CD4-positive, alpha-beta T cell treated with Interleukin-15 for 1 hour (primary cell): Measurements from ENCODE around the gene EPHB6.

Source experiments
- DNase-seq: peaks from one replicate; pipeline ENCODE4 v3.0.0-alpha.2; 2020

EPHB6 gene, protein sequence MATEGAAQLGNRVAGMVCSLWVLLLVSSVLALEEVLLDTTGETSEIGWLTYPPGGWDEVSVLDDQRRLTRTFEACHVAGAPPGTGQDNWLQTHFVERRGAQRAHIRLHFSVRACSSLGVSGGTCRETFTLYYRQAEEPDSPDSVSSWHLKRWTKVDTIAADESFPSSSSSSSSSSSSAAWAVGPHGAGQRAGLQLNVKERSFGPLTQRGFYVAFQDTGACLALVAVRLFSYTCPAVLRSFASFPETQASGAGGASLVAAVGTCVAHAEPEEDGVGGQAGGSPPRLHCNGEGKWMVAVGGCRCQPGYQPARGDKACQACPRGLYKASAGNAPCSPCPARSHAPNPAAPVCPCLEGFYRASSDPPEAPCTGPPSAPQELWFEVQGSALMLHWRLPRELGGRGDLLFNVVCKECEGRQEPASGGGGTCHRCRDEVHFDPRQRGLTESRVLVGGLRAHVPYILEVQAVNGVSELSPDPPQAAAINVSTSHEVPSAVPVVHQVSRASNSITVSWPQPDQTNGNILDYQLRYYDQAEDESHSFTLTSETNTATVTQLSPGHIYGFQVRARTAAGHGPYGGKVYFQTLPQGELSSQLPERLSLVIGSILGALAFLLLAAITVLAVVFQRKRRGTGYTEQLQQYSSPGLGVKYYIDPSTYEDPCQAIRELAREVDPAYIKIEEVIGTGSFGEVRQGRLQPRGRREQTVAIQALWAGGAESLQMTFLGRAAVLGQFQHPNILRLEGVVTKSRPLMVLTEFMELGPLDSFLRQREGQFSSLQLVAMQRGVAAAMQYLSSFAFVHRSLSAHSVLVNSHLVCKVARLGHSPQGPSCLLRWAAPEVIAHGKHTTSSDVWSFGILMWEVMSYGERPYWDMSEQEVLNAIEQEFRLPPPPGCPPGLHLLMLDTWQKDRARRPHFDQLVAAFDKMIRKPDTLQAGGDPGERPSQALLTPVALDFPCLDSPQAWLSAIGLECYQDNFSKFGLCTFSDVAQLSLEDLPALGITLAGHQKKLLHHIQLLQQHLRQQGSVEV

DNA sequence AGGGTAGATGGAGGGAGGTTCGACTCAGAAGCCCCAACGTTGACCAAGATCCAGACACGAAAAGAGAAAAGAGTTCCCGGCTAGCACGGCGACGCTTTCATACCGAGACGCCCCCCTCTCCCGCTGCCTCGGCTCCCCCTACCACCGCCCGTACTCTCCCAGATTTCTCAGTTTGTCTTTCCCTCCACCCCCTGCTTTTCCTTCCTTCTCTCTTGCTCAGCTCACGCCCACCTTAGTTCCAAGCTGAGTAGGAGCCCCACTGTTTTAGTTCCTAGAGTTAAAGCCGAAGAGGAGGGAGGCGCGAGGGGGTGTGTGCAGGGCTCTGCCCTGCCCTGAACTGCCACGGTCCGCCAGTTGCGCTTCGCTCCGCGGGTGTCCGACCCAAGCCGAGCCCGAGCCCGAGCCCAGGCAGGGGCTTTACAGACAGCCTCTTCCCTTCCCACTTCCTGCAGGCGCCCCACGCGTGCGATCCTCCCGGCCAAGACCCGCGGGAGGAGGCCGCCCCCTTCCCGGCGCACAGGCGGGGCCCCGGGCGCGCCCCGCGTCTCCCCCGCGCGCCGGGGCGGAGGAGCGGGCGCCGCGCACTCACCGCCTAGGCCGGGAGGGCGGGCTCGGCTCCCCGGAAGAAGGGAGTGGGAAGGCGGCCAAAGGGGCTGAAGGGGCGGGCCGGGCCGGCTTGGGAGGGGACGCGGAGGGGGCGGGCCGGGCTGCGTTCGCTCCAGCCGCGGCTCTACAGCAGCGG lies at the start of gene EPHB6:
TSS of gene EPHB6 (plus strand) at position 705 of the 742 bp plus-strand sequence. CDS start 8,152 bp downstream, outside the sequence.
- peak; percentile 45 for DNase-seq

DNA sequence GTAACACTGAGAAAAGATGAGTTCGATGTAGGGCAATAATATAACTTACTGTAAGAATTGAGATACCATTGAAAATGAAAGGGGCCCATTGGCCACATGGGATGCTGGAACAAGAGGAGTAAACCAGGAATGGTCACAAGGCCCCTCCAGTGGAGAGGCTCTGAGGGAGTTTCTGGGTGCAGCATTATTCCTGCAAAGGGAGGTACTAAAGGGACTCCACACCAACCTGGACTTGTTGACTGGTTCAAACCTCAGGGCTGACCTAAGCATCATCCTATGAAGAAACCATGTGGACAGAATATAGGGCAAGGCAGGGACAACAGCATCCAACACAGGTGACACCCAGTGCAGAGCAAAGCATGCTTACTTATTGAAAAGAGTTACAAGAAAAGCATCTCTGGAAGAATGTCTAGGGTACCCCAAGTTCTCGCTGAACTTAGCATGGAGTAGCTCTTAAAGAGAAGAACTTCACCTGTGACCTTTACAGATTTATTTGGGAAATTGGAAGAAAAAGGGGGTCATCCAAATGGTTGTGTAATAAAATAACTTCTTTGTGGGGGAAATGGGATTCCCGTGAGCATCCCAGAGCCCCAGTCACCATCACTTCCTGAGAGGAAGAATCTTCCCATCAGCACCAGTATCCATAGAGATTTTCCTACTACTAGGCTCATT lies 49.4 kb upstream of the EPHB6 start:
- no peak for DNase-seq

DNA sequence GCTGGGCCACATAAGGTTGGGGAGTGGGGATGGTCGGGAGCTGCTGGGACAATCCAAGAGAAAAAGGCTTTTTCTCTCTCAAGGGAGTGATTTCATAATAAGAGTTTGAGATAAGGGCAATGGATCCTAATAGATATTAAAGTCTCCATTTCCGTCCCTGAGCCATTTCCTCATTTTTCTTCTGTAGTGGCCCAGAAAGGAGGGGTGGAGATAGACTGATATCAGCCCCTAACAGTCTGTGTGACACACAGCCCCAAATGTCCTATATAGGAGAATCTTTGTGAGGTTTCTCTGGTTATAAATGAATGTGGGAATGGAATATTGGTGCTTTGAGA lies 48.9 kb upstream of the EPHB6 start:
- no peak for DNase-seq

DNA sequence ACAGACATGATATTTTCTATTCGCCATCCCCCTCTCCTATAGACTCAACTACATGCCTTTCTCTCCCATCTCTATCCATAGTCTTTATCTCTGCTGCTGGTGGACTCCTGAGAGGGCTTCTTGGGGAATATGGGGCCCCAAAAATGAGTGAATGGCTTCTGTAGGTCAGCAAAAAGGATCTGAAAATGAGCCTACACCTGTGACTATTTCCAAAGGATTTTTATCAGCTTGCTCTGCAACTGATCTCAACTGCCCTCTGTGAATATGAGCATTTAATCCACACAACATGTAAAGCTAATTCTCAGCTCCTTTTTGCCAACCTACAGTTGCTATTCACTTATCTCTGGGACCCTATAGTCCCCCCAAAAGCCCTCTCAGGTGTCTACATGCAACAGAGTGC lies 47.9 kb upstream of the EPHB6 start:
- no peak for DNase-seq

DNA sequence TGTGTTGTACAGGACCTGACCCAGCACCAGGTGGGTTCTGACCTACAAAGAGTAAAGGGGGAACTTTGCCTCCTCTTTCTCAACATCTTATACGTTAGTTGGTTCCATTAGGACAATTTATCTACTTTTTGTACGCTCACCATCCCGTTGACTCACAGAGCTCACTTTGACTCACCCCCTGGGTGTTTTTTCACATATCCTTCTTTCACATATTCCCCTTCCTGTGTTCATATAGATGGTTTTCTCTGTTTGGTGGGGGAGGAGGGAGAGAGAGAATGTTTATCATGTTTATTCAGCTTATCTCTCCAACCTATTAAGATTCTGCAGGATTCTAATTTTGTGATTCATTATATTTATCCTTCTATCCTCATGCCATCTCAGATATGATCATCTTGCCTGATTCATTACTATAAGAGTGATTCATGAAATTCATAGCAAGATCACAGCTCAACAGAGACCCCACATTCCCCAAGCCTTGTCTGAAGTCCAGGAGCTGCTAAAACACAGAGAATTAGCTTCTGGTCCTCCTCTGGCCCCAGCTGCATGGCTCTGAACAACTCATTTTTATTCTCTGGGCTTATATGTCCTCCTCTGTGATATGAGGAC lies 46.9 kb upstream of the EPHB6 start:
- DNase-seq, result peak; percentile 43

DNA sequence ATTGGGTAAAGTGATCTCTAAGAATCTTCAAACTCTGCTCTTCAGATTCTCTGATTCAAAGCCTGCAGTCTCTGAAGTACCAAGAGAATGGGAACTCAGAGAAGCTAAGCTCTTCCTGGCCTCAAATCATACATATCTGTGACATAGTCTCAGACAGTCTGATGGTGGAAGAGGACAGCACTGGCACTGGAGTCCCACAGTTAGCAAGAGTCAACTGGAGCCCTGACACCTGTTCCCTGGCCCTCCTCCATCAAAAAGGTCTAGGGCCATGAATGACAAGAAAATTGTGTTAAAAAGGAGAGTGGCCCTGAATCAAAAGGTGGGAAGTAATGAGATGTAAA lies 46.4 kb upstream of the EPHB6 start:
- no peak for DNase-seq

DNA sequence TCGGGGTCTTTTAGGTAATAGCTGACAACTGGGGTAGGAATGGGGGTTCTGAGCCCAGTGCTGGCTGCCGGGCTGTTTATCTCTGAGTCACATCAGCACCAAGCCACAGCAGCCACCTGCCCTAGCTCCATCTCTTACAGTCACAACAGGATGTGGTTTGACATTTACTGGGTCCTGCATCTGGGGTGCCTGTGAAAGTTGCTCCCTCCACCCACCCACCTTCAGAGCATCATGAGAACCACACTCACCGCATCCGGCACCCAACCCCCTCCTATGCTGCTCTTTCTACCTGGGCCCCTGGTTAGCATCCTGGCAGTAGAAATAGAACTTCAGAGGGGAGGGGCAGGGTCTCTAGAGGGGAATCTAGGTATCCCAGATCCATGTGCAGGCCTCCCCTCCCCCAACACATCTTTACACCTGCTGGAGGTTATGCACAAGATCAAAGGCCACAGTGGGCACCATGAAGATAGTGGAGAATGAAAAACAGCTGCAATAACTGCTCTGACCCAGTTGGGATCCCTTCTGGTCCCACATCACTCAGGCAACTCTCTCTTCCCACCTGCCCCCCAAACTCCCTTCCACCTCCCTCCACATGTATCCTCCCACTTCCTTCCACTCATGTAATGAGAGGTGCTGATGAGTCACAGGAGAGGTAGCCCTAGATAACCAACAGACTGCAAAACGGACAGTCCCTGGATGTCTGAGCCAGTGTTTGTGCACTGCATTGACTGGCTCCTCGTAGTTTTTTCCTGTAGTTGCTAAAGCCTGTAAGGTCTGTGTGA lies 45.9 kb upstream of the EPHB6 start:
- DNase-seq, result peak; percentile 98

DNA sequence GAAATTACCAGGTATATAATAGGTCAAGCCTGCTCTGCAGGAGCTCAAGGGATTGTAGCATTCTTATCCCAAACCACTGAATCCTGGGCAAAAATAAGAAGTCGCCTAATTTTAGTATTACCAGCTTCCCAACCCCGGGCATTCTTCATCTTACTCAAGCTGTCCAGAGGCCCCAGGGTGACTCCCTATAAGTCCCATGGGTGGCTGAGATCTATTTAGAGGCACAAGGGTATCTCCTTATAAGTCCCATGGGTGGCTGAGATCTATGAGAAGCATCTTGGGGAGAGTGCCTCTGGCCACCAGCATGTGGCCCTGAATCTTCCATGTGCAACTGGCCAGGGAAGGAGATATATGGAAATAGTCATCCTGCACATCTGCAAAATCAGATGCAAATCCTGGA lies 45.2 kb upstream of the EPHB6 start:
- DNase-seq, result no peak

DNA sequence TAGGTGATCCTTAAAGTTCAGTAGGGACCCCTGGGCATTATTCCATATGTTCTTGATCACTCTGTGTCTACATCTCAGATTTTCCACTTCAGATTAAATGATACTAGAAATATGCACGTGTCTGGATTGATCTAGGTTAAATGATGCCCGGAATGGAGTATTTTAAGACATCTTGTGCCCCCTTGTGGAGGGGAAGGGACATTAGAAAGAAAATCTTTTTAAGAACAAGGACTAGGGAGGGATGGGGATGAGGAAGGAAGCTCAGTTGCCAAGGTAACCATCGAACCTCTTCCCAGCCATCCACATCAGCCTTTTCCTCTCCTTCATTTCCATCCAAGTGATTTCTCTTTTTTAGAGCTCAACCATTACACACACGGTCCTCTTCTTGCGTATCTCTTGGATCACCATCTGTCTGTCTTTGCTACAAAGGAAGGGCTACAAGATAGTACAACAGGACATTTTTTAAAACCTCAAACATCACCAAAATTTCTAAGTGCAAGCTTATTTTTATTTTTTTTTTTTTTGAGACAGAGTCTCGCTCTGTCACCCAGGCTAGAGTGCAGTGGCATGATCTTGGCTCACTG lies 43.6 kb upstream of the EPHB6 start:
- DNase-seq, result no peak

DNA sequence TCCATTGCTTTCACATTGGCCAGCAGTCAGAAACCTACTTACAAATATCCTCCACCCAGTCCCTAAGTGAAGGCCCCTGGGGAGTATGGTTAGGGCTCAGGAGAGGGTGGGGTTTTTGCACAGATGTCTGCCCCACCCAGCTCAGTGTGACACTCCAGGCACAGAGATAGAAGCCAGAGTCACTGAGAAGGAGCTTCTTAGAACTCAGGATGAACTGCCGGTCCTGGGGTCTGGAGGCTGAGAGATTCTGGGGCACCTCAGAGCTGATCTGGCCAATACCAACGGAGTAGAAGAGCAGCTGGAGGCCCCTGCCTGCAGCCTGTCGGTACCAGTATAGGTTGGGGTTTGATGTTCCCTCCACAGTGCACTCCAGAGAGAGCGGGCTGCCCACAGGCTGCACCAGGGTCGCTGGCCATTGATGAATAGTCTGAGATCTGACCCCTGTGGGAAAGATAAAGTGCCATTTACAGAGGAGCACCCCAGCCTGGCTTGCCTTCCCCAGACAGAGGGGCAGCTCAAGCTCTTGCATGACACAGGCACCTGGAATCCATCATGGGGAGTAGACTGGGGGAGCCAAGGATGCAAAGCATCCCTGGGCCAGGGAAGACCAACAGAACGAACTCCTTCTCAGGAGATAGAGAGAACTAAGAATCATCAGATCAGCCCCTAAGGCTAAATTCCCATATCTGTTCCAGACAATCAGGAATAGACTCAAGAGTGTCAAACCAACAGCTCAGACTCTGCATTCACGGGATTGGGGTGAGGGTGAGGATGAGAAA lies 42.2 kb upstream of the EPHB6 start:
- DNase-seq, result peak; percentile 49

DNA sequence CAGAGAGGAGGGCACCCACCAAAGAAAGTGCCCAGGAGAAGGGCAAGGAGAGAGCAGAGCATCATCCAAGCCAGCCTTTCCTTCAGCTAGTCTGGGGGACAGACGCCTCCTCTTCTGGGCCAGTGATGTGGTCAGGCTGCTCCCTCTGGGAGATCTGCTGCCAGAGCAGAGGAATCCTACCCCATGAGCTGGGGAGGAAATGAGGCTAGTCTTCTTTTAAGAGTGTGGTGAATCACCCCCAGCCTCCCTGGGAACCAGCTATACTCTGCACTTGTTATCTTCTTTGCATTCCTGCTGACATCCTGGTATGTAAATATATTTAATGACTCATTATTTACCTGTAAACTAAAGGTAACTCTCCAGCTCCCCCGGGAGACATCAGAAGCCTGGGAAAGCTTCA lies 41.6 kb upstream of the EPHB6 start:
- no peak for DNase-seq

DNA sequence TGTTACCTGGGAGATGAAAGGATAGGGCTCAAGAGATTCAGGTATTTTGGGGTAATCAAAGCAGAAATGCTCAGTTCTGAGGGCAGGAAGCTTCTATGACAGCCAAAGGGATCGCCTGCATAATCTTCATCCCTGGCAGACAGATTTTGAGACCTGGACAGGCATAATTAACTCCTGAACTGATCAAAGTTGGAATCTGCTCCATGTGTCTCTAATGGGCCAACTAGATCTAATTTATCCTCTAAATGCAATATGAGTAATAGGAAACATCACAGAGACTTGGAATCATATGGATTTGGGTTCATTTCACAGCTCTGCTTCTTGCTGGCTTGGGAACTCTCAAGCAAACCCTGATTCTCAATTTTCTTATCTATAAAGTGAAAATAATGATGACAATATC lies 41.2 kb upstream of the EPHB6 start:
- DNase-seq, result no peak

DNA sequence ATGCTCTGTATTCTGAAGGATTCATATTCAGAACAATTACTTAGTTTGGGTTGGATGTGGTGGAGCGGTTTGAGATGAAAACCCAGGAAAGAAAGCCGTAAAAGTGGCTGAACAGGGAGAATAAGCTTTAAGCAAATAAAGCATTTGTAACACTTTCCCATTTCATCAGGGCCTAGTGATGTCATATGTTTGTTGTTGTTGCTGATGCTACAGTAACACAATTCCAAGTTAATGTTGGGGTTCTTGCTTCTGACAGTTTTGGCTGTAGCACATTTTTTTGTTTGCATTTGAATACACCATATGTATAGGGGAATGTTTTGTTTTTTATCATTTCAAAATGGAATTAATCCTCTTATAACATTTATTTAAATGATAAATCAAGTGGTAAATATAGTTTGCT lies 40.4 kb upstream of the EPHB6 start:
- DNase-seq, result no peak

DNA sequence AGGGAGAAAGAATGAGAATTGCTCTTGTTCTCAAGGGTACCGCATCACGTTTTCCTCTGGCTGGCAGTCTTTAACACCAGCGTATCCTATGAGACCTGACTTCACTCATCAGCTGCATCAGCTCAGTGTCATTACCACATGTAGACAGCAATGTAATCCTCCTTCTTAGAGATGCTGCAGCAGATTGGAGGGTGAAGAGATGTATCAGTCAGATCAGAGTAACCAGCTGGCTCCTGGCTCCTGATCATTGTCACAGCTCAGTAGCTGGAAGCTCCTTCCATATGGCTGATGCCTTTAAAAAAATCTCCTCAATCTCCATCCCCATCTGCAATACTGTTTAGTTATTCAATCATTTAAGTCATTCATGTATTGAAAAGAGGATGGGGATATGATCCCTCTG lies 39.7 kb upstream of the EPHB6 start:
- no peak for DNase-seq

DNA sequence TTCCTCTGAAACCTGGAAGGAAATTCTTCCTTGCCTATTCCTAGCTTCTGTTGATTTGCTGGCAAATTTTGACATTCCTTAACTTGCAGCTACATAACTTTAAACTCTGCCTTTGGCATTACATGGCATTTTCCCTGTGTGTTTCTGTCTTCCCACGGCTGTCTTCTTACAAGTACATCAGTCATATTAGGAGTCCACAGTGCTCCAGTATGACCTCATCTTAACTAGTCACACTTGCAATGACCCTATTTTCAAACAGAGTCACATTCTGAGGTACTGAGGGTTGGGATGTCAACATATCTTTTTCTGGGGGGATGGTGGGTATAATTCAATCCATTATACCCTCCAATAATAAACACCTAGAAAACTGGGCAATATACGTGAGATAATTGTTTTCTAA lies 37.4 kb upstream of the EPHB6 start:
- DNase-seq, result no peak

DNA sequence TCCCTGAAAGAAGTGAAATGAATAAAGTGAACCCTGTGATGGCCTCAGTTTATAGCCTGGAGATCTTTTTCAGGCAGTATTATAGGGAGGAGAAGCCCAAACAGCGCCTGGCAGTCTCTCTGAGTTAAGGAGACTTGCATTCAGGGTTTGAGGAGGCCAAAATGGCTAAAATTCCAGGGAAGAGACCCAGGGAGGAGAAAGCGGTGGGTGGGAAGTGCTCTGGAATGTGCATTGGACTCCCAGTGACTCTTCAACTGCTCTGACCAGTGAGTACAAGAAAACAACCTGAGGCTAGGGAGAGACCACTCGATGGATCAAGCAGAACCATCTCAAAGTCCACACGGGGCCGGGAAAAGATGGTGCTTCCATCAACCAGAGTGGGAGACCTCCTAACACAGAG lies 35.3 kb upstream of the EPHB6 start:
- DNase-seq, result no peak

DNA sequence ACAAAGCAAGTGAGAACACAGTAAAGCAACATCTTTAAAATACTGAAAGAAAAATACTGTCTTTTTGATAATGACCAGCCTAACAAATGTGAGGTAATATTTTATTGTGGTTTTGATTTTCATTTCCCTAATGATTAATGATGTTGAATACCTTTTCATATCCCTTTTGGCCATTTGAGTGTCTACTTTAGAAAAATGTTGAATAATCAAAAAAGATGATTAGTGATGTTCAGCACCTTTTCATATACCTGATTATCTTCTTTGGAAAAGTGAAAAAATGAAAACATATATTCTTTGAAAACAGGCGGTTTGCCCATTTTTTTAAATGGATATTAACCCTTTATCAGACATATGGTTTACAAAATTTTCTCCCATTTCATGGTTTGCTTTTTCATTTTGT lies 32.2 kb upstream of the EPHB6 start:
- DNase-seq, result no peak

DNA sequence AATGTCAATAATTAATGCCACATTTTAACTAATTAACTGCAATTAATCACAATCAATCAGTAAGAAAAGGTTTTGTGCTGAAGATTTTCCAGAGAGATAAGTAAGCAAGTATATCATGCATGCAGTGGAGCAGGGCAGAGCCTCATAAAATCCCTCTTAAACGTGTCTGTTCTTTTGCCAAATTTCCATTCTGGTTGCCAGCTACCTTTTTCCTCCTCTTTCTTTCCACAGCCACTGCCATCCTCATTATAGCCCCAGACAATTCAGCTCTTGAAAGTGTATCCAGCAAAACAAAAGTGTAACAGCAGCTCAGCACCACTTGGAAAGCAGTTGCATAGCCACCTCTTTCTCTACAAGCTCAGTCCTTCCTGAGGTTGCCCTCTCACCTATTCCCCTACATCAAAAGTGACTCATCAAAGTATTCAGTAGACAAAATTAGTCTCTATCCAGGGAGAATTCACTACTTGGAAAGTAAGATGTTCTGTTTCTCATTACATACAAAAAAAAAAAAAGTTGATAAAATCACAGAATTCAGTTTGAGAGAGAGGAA lies 26.9 kb upstream of the EPHB6 start:
- no peak for DNase-seq

DNA sequence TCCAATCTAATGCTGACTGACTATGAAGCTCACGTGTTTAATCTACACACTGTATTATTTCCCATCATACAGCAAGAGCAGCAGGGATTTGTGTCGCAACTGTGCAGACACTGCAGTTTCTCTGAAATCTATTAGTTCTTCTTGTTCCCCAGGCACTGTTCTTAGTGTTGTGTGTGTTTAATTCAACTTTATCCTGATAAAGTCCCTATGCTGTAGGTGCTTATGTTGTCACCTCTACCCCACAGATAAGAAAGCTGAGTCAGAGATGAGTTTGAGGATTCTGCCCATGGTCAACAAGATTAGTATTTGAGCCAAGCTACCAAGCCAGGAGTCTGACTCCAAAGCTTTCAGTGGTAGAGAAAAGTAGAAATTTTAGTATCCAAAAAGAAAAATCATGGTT lies 22.5 kb upstream of the EPHB6 start:
- no peak for DNase-seq
